K562 (cell line): Measurements from ENCODE around the gene ZBTB22. TPM values are rescaled to one million over a fixed set of nuclear protein-coding genes. Genes with fewer than 3 reads are reported as not detected.

Experiments
- ARNT ChIP-seq, 2 experiments: fragments of 450-650 bp; IDR thresholded peaks; 2 replicates each; pipeline ENCODE4 v1.6.1; 2016; ENCODE audit warnings: mild to moderate bottlenecking in 1 of 2
- CSDE1 ChIP-seq, 2 experiments: fragments of 450-650 bp; IDR thresholded peaks; 2 replicates each; pipeline ENCODE4 v1.6.1; 2016; ENCODE audit warnings: mild to moderate bottlenecking in 1 of 2
- DIDO1 ChIP-seq: fragments of 450-650 bp; IDR thresholded peaks from 2 replicates; pipeline ENCODE4 v1.6.1; 2016; ENCODE audit warnings: low read depth, missing biosample characterization, missing genetic modification characterization
- GTF2A2 ChIP-seq: IDR thresholded peaks from 2 replicates; pipeline ENCODE4 v1.6.1; 2016; ENCODE audit warnings: mild to moderate bottlenecking, missing genetic modification characterization, missing compliant biosample characterization
- MAFF ChIP-seq: IDR thresholded peaks from 2 replicates; pipeline ENCODE4 v1.6.1; 2012; ENCODE audit warnings: low read length, improper control_type of control experiment
- NBN ChIP-seq: fragments of 450-650 bp; IDR thresholded peaks from 2 replicates; pipeline ENCODE4 v1.6.1; 2016; ENCODE audit warnings: low read depth, mild to moderate bottlenecking
- NFE2 ChIP-seq: IDR thresholded peaks from 2 replicates; pipeline ENCODE4 v1.6.1; 2014; ENCODE audit warnings: antibody characterized with exemption, low read depth
- POLR3A ChIP-seq: IDR thresholded peaks from 2 replicates; pipeline ENCODE4 v1.6.1; 2011; ENCODE audit warnings: borderline replicate concordance, mild to moderate bottlenecking, moderate library complexity; ENCODE audit not compliant: insufficient read length, insufficient read depth; ENCODE audit errors: extremely low read depth
- PPARD ChIP-seq: fragments of 250-450 bp; sonication (Bioruptor Pico); IDR thresholded peaks from 2 replicates; pipeline ENCODE4 v1.8.0; 2022; ENCODE audit warnings: inconsistent platforms, mild to moderate bottlenecking, moderate library complexity
- SETDB1 ChIP-seq: IDR thresholded peaks from one replicate; pipeline ENCODE4 v1.6.1; 2012; ENCODE audit warnings: low read length, control low read depth, inconsistent platforms
- SMARCA5 ChIP-seq: fragments of 450-650 bp; IDR thresholded peaks from 2 replicates; pipeline ENCODE4 v1.6.1; 2016
- SMC3 ChIP-seq: conservative IDR thresholded peaks from 2 replicates; pipeline ENCODE4 v1.6.1; 2011; ENCODE audit warnings: low read depth, low read length, improper control_type of control experiment; ENCODE audit not compliant: insufficient read depth
- STAG1 ChIP-seq: sonication (generic); formaldehyde crosslinking; IDR thresholded peaks from 2 replicates; pipeline ENCODE4 v1.5.0; 2020; ENCODE audit warnings: missing genetic modification reagents, borderline replicate concordance
- ZNF311 ChIP-seq: fragments of 250-450 bp; sonication (Bioruptor Pico); IDR thresholded peaks from 2 replicates; pipeline ENCODE4 v1.4.0; 2020; ENCODE audit warnings: mild to moderate bottlenecking, moderate library complexity
- ZNF589 ChIP-seq: fragments of 200-800 bp; sonication (Bioruptor generic); IDR thresholded peaks from 2 replicates; pipeline ENCODE4 v1.6.1; 2016; ENCODE audit warnings: low read depth, missing genetic modification characterization, missing compliant biosample characterization
- polyA plus RNA-seq, 8 experiments: library from polyadenylated mRNA; depleted of rRNA in 4 of 8; stranded (reverse) in 5 of 8; unstranded in 3 of 8; fragments of >200 nt; fragmentation: Nextera tagmentation in 2 of 8; fragmentation: Illumina TruSeq in 1 of 8; extraction: Ambion mirVana in 2 of 8; extraction: Trizol in 1 of 8; gene quantifications; 2 replicates each; pipeline versions ENCODE4 v1.2.1 to v1.2.3, GENCODE V29; 2011 to 2014; ENCODE audit warnings: inconsistent platforms in 1 of 8, missing spikeins in 1 of 8
- total RNA-seq, 7 experiments: library from RNA; depleted of rRNA in 6 of 7; stranded (reverse); fragments of >200 nt in 6 of 7; fragmentation: Illumina TruSeq in 2 of 7; extraction: Trizol in 2 of 7; gene quantifications; 2 replicates each; pipeline versions ENCODE4 v1.2.1 to v1.2.3, GENCODE V29; 2011 to 2021; ENCODE audit warnings: low replicate concordance in 1 of 7
- TF ChIP-seq, protein P1 (sequence below): sonication (generic); formaldehyde crosslinking; IDR thresholded peaks from 2 replicates; pipeline ENCODE4 v1.9.0; 2022; ENCODE audit warnings: mild to moderate bottlenecking, missing genetic modification reagents
- TF ChIP-seq, protein P2 (sequence below): fragments of 250-450 bp; sonication (Bioruptor Pico); IDR thresholded peaks from 2 replicates; pipeline ENCODE4 v1.5.0; 2020; ENCODE audit warnings: mild to moderate bottlenecking, borderline replicate concordance
- TF ChIP-seq, protein P3 (sequence below): fragments of 450-650 bp; IDR thresholded peaks from 2 replicates; pipeline ENCODE4 v1.6.1; 2016; ENCODE audit warnings: antibody characterized with exemption
- TF ChIP-seq, protein P4 (sequence below): fragments of 250-450 bp; sonication (Bioruptor Pico); IDR thresholded peaks from 2 replicates; pipeline ENCODE4 v1.6.1; 2021; ENCODE audit warnings: mild to moderate bottlenecking
- TF ChIP-seq, protein P5 (sequence below): fragments of 250-450 bp; sonication (Bioruptor Pico); IDR thresholded peaks from 2 replicates; pipeline ENCODE4 v1.8.0; 2022; ENCODE audit warnings: inconsistent platforms, mild to moderate bottlenecking, moderate library complexity, borderline replicate concordance
- TF ChIP-seq, protein P6 (sequence below): IDR thresholded peaks from 2 replicates; pipeline ENCODE4 v1.6.1; 2014; ENCODE audit warnings: antibody characterized with exemption

The ZBTB22 gene
- total and polyA plus RNA-seq, 9 of the 15 experiments (the other 6 are each of a cell fraction or from before 2014, with no cell fraction given): 0.21 to 11.9 (median 7.1) TPM

DNA sequence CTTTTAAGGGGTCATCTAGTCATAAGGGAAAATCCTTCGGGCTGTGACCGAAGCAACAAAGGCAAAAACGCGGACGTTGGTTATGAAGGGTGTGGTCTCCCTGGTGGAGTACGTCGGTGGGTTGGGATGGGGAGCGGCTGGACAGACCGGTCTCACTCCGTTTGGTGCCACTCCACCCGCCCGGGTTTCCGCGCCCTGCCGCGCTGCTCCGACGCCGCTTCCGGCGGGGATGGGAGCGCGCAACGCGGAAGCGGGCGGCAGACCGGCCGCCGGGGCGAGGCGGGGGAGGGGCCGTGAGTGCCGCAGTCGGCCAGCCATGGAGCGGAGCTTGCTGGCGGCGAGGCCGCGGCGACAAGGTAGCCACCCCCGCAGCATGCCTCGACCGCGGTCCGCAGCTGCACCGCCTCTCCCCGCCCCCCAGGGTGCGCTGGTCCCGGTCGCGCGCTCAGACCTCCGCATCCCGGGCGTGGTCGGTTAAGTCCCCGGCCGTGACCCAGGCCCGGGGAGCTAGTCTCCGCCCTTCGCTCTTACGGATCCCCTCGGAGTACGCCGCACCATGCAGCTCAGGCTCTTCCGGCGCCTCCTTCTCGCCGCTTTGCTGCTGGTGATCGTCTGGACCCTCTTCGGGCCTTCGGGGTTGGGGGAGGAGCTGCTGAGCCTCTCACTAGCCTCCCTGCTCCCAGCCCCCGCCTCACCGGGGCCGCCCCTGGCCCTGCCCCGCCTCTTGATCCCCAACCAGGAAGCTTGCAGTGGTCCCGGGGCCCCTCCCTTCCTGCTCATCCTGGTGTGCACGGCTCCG, 40.5 kb downstream of the ZBTB22 start, which contains the start of gene B3GALT4 (continued):
- TF ChIP-seq, protein P1, sequence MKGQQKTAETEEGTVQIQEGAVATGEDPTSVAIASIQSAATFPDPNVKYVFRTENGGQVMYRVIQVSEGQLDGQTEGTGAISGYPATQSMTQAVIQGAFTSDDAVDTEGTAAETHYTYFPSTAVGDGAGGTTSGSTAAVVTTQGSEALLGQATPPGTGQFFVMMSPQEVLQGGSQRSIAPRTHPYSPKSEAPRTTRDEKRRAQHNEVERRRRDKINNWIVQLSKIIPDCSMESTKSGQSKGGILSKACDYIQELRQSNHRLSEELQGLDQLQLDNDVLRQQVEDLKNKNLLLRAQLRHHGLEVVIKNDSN: no peak
- TF ChIP-seq NBN (peak; percentile 64), ZNF589 (CRISPR knock-in tag) (no peak), SMARCA5 (0 out of 2 replicates have a peak, but pooled peaks have one; percentile 2), NFE2 (no peak), MAFF (no peak), ARNT (IDR thresholded peaks at IDR 0.05) (no peak), SETDB1 (peak; percentile 66), PPARD (CRISPR knock-in tag) (no peak), DIDO1 (tag) (no peak), SMC3 (peak; percentile 56), GTF2A2 (tag) (no peak), STAG1 (CRISPR knock-in tag) (peak; percentile 54; the same call in 1 of the 2 replicates), CSDE1 (IDR thresholded peaks at IDR 0.05) (no peak), POLR3A (no peak), ZNF311 (CRISPR knock-in tag) (no peak)
- TF ChIP-seq, protein P2, sequence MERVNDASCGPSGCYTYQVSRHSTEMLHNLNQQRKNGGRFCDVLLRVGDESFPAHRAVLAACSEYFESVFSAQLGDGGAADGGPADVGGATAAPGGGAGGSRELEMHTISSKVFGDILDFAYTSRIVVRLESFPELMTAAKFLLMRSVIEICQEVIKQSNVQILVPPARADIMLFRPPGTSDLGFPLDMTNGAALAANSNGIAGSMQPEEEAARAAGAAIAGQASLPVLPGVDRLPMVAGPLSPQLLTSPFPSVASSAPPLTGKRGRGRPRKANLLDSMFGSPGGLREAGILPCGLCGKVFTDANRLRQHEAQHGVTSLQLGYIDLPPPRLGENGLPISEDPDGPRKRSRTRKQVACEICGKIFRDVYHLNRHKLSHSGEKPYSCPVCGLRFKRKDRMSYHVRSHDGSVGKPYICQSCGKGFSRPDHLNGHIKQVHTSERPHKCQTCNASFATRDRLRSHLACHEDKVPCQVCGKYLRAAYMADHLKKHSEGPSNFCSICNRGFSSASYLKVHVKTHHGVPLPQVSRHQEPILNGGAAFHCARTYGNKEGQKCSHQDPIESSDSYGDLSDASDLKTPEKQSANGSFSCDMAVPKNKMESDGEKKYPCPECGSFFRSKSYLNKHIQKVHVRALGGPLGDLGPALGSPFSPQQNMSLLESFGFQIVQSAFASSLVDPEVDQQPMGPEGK (CRISPR knock-in tag): peak; percentile 25; the same call in 1 of the 2 replicates
- TF ChIP-seq, protein P3, sequence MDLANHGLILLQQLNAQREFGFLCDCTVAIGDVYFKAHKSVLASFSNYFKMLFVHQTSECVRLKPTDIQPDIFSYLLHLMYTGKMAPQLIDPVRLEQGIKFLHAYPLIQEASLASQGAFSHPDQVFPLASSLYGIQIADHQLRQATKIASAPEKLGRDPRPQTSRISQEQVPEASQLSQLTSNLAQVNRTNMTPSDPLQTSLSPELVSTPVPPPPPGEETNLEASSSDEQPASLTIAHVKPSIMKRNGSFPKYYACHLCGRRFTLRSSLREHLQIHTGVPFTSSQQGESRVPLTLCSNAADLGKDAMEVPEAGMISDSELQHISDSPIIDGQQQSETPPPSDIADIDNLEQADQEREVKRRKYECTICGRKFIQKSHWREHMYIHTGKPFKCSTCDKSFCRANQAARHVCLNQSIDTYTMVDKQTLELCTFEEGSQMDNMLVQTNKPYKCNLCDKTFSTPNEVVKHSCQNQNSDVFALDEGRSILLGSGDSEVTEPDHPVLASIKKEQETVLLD: no peak
- TF ChIP-seq, protein P4, sequence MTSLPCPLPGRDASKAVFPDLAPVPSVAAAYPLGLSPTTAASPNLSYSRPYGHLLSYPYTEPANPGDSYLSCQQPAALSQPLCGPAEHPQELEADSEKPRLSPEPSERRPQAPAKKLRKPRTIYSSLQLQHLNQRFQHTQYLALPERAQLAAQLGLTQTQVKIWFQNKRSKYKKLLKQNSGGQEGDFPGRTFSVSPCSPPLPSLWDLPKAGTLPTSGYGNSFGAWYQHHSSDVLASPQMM (CRISPR knock-in tag): 0 out of 2 replicates have a peak, but pooled peaks have one; percentile 14
- TF ChIP-seq, protein P5, sequence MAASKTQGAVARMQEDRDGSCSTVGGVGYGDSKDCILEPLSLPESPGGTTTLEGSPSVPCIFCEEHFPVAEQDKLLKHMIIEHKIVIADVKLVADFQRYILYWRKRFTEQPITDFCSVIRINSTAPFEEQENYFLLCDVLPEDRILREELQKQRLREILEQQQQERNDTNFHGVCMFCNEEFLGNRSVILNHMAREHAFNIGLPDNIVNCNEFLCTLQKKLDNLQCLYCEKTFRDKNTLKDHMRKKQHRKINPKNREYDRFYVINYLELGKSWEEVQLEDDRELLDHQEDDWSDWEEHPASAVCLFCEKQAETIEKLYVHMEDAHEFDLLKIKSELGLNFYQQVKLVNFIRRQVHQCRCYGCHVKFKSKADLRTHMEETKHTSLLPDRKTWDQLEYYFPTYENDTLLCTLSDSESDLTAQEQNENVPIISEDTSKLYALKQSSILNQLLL (CRISPR knock-in tag): no peak
- TF ChIP-seq, protein P6, sequence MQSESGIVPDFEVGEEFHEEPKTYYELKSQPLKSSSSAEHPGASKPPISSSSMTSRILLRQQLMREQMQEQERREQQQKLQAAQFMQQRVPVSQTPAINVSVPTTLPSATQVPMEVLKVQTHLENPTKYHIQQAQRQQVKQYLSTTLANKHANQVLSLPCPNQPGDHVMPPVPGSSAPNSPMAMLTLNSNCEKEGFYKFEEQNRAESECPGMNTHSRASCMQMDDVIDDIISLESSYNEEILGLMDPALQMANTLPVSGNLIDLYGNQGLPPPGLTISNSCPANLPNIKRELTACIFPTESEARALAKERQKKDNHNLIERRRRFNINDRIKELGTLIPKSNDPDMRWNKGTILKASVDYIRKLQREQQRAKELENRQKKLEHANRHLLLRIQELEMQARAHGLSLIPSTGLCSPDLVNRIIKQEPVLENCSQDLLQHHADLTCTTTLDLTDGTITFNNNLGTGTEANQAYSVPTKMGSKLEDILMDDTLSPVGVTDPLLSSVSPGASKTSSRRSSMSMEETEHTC: peak; percentile 67
